HepG2 (cell line): ENCODE results near the gene FAM83C. TPM values are rescaled to one million over a fixed set of nuclear protein-coding genes. Genes with fewer than 3 reads are reported as not detected.

Experiments used
- ATF7 ChIP-seq, 2 experiments: fragments of 450-650 bp in 1 of 2; sonication (generic) in 1 of 2; formaldehyde crosslinking in 1 of 2; IDR thresholded peaks; 2 replicates each; pipeline versions ENCODE4 v1.4.0 to v1.6.1; 2016 to 2020; ENCODE audit warnings: antibody characterized with exemption in 1 of 2, mild to moderate bottlenecking in 1 of 2, missing genetic modification reagents in 1 of 2
- CAMTA2 ChIP-seq: sonication (generic); formaldehyde crosslinking; IDR thresholded peaks from 2 replicates; pipeline ENCODE4 v1.4.0; 2020; ENCODE audit warnings: mild to moderate bottlenecking, missing genetic modification reagents, borderline replicate concordance
- FOXK2 ChIP-seq: fragments of 450-650 bp; IDR thresholded peaks from 2 replicates; pipeline ENCODE4 v1.6.1; 2016
- HNRNPH1 ChIP-seq: fragments of 200-400 bp; formaldehyde crosslinking; optimal IDR thresholded peaks from 2 replicates; pipeline ENCODE3; 2017; ENCODE audit warnings: mild to moderate bottlenecking, low read depth, low read length
- JARID2 ChIP-seq: sonication (generic); formaldehyde crosslinking; IDR thresholded peaks from 2 replicates; pipeline ENCODE4 v1.8.1; 2023; ENCODE audit warnings: missing genetic modification reagents, inconsistent platforms; ENCODE audit not compliant: insufficient replicate concordance
- NCOR1 ChIP-seq: fragments of 200-600 bp; sonication (generic); IDR thresholded peaks from 2 replicates; pipeline ENCODE4 v1.7.0; 2017; ENCODE audit warnings: antibody characterized with exemption, low read length, borderline replicate concordance
- NR2F1 ChIP-seq, 2 experiments: fragments of 450-650 bp in 1 of 2; formaldehyde crosslinking in 1 of 2; IDR thresholded peaks; 2 replicates each; pipeline versions ENCODE4 v1.5.0 to v1.6.1; 2016 to 2020; ENCODE audit warnings: mild to moderate bottlenecking in 1 of 2, missing compliant biosample characterization in 1 of 2, missing genetic modification reagents in 1 of 2, moderate library complexity in 1 of 2
- PBX2 ChIP-seq: IDR thresholded peaks from 2 replicates; pipeline ENCODE4 v1.6.1; 2016; ENCODE audit warnings: control low read depth
- SETDB1 ChIP-seq: sonication (generic); formaldehyde crosslinking; IDR thresholded peaks from 2 replicates; pipeline ENCODE4 v1.5.1; 2020; ENCODE audit warnings: missing genetic modification reagents, mild to moderate bottlenecking, borderline replicate concordance
- XRCC5 ChIP-seq: fragments of 200-400 bp; formaldehyde crosslinking; optimal IDR thresholded peaks from 2 replicates; pipeline ENCODE3; 2017; ENCODE audit warnings: mild to moderate bottlenecking, low read length
- ZC3H4 ChIP-seq: sonication (generic); formaldehyde crosslinking; IDR thresholded peaks from 2 replicates; pipeline ENCODE4 v1.4.0; 2020; ENCODE audit warnings: missing genetic modification reagents, borderline replicate concordance
- ZNF230 ChIP-seq: sonication (generic); formaldehyde crosslinking; IDR thresholded peaks from 2 replicates; pipeline ENCODE4 v1.4.0; 2020; ENCODE audit warnings: mild to moderate bottlenecking, missing genetic modification reagents
- ZNF460 ChIP-seq: sonication (generic); formaldehyde crosslinking; IDR thresholded peaks from 2 replicates; pipeline ENCODE4 v1.5.1; 2020; ENCODE audit warnings: missing genetic modification reagents, mild to moderate bottlenecking, borderline replicate concordance
- ZNF543 ChIP-seq: sonication (generic); formaldehyde crosslinking; IDR thresholded peaks from 2 replicates; pipeline ENCODE4 v1.4.0; 2020; ENCODE audit warnings: mild to moderate bottlenecking, missing genetic modification reagents
- ZNF563 ChIP-seq: sonication (generic); formaldehyde crosslinking; IDR thresholded peaks from 2 replicates; pipeline ENCODE4 v1.8.0; 2022; ENCODE audit warnings: mild to moderate bottlenecking, moderate library complexity, missing genetic modification reagents
- ZNF570 ChIP-seq: sonication (generic); formaldehyde crosslinking; IDR thresholded peaks from 2 replicates; pipeline ENCODE4 v1.4.0; 2020; ENCODE audit warnings: mild to moderate bottlenecking, missing genetic modification reagents, borderline replicate concordance
- ZNF577 ChIP-seq: sonication (generic); formaldehyde crosslinking; IDR thresholded peaks from 2 replicates; pipeline ENCODE4 v1.4.0; 2020; ENCODE audit warnings: mild to moderate bottlenecking, low read depth, missing genetic modification reagents, borderline replicate concordance
- ZNF615 ChIP-seq: sonication (generic); formaldehyde crosslinking; IDR thresholded peaks from 2 replicates; pipeline ENCODE4 v1.5.0; 2020; ENCODE audit warnings: mild to moderate bottlenecking, missing genetic modification reagents, borderline replicate concordance
- ZNF75D ChIP-seq: sonication (generic); formaldehyde crosslinking; IDR thresholded peaks from 2 replicates; pipeline ENCODE4 v1.8.1; 2023; ENCODE audit warnings: missing genetic modification reagents, mild to moderate bottlenecking, borderline replicate concordance
- ZNF839 ChIP-seq: sonication (generic); formaldehyde crosslinking; IDR thresholded peaks from 2 replicates; pipeline ENCODE4 v1.4.0; 2020; ENCODE audit warnings: missing genetic modification reagents, mild to moderate bottlenecking, borderline replicate concordance
- polyA plus RNA-seq, 8 experiments: library from polyadenylated mRNA; depleted of rRNA in 3 of 8; stranded (reverse) in 7 of 8; unstranded in 1 of 8; fragments of >200 nt; fragmentation: Illumina TruSeq in 4 of 8; extraction: Trizol in 4 of 8; gene quantifications; 2 replicates each; pipeline versions ENCODE4 v1.2.1 to v1.2.3, GENCODE V29; 2011 to 2016; ENCODE audit warnings: low read depth in 4 of 8, missing spikeins in 1 of 8, mixed read lengths in 1 of 8; ENCODE audit not compliant: insufficient read depth in 1 of 8
- total RNA-seq, 5 experiments: library from RNA; depleted of rRNA; stranded (reverse); fragments of >200 nt; fragmentation: Illumina TruSeq; extraction: Trizol; gene quantifications; 2 replicates each; pipeline ENCODE4 v1.2.3, GENCODE V29; 2016; ENCODE audit warnings: low read depth in 1 of 5
- TF ChIP-seq, protein P1 (sequence below): sonication (generic); formaldehyde crosslinking; conservative IDR thresholded peaks from 2 replicates; pipeline ENCODE4 v1.4.0; 2020; ENCODE audit warnings: missing genetic modification reagents
- TF ChIP-seq, protein P2 (sequence below): sonication (generic); formaldehyde crosslinking; IDR thresholded peaks from 2 replicates; pipeline ENCODE4 v1.4.0; 2020; ENCODE audit warnings: missing genetic modification reagents
- TF ChIP-seq, protein P3 (sequence below): sonication (generic); formaldehyde crosslinking; conservative IDR thresholded peaks from 2 replicates; pipeline ENCODE4 v1.8.0; 2022; ENCODE audit warnings: missing genetic modification reagents

FAM83C gene
- total and polyA plus RNA-seq, 2 of the 13 experiments (the other 11 are each of a cell fraction or from before 2014, with no cell fraction given), result 0.04 TPM; not detected in 1

DNA sequence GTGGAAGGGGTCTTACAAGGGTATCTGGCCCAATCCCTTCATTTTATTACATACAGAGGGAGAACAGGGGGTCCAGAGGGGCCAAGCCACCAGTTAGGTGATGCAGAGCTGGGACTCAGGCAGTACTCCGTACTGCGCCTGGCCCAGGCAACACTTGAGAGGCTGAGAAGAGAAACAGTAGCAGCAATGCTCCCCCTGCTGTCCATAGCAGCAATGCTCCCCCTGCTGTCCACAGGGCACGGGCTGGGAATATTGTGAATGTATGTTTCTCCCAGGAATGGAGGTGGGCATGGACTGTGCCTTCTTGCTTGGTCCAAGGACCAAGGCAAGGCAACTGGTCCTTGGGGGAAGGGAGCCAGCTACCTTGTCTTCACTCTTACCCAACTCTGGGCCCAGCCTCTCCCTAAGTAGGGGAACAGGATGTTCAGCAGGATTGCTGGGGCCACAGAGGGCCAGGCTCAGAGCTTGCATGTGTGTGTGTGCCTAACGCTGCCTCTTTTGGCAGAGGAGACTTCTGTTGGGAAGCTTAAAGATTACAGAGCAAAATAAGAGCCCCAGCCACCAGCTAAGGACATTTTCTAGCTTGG, 14.8 kb upstream of the FAM83C start (continued):
- no peak for TF ChIP-seq ZNF230 (CRISPR knock-in tag)
- TF ChIP-seq ZNF839 (CRISPR knock-in tag), result peak; percentile 59; the same call in 1 of the 2 replicates
- TF ChIP-seq ZNF543 (CRISPR knock-in tag), result no peak
- TF ChIP-seq, protein P1, sequence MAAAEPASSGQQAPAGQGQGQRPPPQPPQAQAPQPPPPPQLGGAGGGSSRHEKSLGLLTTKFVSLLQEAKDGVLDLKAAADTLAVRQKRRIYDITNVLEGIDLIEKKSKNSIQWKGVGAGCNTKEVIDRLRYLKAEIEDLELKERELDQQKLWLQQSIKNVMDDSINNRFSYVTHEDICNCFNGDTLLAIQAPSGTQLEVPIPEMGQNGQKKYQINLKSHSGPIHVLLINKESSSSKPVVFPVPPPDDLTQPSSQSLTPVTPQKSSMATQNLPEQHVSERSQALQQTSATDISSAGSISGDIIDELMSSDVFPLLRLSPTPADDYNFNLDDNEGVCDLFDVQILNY, result no peak
- TF ChIP-seq ZNF460 (CRISPR knock-in tag), result no peak
- 0 out of 4 replicates have a peak, but pooled peaks of 1 of the 2 experiments have one; percentile 10 for TF ChIP-seq NR2F1 (CRISPR knock-in tag; IDR thresholded peaks at IDR 0.05)
- TF ChIP-seq, protein P2, sequence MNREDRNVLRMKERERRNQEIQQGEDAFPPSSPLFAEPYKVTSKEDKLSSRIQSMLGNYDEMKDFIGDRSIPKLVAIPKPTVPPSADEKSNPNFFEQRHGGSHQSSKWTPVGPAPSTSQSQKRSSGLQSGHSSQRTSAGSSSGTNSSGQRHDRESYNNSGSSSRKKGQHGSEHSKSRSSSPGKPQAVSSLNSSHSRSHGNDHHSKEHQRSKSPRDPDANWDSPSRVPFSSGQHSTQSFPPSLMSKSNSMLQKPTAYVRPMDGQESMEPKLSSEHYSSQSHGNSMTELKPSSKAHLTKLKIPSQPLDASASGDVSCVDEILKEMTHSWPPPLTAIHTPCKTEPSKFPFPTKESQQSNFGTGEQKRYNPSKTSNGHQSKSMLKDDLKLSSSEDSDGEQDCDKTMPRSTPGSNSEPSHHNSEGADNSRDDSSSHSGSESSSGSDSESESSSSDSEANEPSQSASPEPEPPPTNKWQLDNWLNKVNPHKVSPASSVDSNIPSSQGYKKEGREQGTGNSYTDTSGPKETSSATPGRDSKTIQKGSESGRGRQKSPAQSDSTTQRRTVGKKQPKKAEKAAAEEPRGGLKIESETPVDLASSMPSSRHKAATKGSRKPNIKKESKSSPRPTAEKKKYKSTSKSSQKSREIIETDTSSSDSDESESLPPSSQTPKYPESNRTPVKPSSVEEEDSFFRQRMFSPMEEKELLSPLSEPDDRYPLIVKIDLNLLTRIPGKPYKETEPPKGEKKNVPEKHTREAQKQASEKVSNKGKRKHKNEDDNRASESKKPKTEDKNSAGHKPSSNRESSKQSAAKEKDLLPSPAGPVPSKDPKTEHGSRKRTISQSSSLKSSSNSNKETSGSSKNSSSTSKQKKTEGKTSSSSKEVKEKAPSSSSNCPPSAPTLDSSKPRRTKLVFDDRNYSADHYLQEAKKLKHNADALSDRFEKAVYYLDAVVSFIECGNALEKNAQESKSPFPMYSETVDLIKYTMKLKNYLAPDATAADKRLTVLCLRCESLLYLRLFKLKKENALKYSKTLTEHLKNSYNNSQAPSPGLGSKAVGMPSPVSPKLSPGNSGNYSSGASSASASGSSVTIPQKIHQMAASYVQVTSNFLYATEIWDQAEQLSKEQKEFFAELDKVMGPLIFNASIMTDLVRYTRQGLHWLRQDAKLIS (CRISPR knock-in tag), result no peak
- TF ChIP-seq ZNF615 (CRISPR knock-in tag), result no peak
- no peak for TF ChIP-seq CAMTA2
- no peak for TF ChIP-seq PBX2 (CRISPR knock-in tag)
- no peak for TF ChIP-seq JARID2 (CRISPR knock-in tag)
- no peak for TF ChIP-seq SETDB1
- no peak for TF ChIP-seq NCOR1
- no peak for TF ChIP-seq HNRNPH1
- no peak for TF ChIP-seq ZNF75D
- no peak for TF ChIP-seq ZNF563 (CRISPR knock-in tag)
- no peak for TF ChIP-seq ATF7 (IDR thresholded peaks at IDR 0.05)
- no peak for TF ChIP-seq ATF7 (CRISPR knock-in tag; IDR thresholded peaks at IDR 0.05)
- TF ChIP-seq ZC3H4 (CRISPR knock-in tag), result no peak
- no peak for TF ChIP-seq ZNF577 (CRISPR knock-in tag)
- TF ChIP-seq ZNF570 (CRISPR knock-in tag), result no peak
- TF ChIP-seq, protein P3, sequence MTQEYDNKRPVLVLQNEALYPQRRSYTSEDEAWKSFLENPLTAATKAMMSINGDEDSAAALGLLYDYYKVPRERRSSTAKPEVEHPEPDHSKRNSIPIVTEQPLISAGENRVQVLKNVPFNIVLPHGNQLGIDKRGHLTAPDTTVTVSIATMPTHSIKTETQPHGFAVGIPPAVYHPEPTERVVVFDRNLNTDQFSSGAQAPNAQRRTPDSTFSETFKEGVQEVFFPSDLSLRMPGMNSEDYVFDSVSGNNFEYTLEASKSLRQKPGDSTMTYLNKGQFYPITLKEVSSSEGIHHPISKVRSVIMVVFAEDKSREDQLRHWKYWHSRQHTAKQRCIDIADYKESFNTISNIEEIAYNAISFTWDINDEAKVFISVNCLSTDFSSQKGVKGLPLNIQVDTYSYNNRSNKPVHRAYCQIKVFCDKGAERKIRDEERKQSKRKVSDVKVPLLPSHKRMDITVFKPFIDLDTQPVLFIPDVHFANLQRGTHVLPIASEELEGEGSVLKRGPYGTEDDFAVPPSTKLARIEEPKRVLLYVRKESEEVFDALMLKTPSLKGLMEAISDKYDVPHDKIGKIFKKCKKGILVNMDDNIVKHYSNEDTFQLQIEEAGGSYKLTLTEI (CRISPR knock-in tag), result no peak
- TF ChIP-seq FOXK2, result no peak
- peak; percentile 99 for TF ChIP-seq XRCC5
